Keratinocyte (primary cell): ENCODE results near the gene CHST15.

Source experiments
- EZH2 ChIP-seq: IDR thresholded peaks from one replicate; pipeline ENCODE4 v1.6.1; 2012; ENCODE audit warnings: inconsistent platforms, mild to moderate bottlenecking, low read length, moderate library complexity
- TF ChIP-seq, protein P1 (sequence below), 3 experiments: IDR thresholded peaks in 1 of 3; conservative IDR thresholded peaks in 1 of 3; optimal IDR thresholded peaks in 1 of 3; 2 replicates in 2 of 3; 3 replicates in 1 of 3; pipeline versions ENCODE3 to v1.5.1; 2011; ENCODE audit warnings: low read length in 3 of 3, mild to moderate bottlenecking in 3 of 3, moderate library complexity in 2 of 3, control low read depth in 1 of 3, inconsistent platforms in 1 of 3; ENCODE audit not compliant: insufficient read depth in 2 of 3; ENCODE audit errors: extremely low read depth in 1 of 3

DNA sequence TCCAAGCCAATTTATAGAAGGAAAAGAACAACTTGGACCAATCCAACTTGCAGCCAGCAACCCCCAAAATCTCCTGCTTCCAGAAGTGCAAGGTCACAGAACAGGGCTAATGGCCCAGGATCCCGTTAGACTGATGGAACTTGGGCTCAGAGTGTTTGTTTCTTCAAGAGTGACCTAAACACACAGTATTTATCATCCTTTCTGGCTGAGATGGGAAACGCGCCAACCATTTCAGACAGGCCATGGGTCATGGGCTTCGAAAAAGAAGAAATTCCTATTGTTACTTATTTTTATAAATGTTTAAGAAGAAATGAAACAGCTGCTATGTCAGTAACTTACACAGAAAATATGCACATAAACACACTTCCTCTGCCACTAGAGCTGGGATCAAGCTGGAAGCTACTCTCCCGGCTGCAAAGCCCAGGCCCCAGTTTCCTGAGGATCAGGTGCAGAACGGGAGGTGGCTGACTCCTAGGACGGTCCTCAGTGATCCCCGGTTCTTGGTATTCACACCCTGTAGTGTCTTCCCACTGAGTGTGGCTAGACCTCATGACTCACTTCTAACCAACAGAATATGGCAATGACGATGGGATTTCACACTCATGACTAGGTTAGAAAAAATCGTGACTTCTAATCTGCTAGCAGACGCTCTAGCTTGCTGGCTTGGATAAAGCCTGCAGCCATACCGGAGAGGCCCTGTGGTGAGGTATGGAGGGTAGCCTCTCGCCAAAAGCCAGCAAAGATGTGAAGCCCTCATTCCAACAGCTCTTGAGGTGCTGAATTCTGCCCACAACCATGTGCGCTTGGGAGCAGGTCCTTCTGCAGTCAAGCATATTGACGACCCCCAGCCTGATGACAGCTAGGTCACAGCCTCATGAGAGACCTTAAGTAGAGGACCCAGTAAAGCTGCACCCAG lies 60.2 kb downstream of the CHST15 start:
- TF ChIP-seq, protein P1, sequence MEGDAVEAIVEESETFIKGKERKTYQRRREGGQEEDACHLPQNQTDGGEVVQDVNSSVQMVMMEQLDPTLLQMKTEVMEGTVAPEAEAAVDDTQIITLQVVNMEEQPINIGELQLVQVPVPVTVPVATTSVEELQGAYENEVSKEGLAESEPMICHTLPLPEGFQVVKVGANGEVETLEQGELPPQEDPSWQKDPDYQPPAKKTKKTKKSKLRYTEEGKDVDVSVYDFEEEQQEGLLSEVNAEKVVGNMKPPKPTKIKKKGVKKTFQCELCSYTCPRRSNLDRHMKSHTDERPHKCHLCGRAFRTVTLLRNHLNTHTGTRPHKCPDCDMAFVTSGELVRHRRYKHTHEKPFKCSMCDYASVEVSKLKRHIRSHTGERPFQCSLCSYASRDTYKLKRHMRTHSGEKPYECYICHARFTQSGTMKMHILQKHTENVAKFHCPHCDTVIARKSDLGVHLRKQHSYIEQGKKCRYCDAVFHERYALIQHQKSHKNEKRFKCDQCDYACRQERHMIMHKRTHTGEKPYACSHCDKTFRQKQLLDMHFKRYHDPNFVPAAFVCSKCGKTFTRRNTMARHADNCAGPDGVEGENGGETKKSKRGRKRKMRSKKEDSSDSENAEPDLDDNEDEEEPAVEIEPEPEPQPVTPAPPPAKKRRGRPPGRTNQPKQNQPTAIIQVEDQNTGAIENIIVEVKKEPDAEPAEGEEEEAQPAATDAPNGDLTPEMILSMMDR (optimal IDR thresholded peaks at IDR 0.05 in 1 of 3, IDR thresholded peaks at IDR 0.05 in 1 of 3, conservative IDR thresholded peaks at IDR 0.05 in 1 of 3; ENCODE audit: extremely low read depth in 1 of 3, insufficient read depth in 2 of 3, low read length in 3 of 3): no peak
- no peak for TF ChIP-seq EZH2
